Calu3 (cell line): Measurements from ENCODE around the gene PLBD2. TPM values are rescaled to one million over a fixed set of nuclear protein-coding genes. Genes with fewer than 3 reads are reported as not detected.

Experiments used
- BruUV-seq: library from RNA; stranded (reverse); fragments of 400-500 nt; replicated peaks from 2 replicates; lab custom pipeline; 2021; lab: Mats Ljungman, UMichigan
- CTCF ChIA-PET: fragments of 300-600 bp; sonication (Branson Sonifier 250); formaldehyde crosslinking; loops from one replicate; lab custom pipeline; 2022; ENCODE audit warnings: antibody characterized with exemption; lab: Charles Lee
- DNase-seq: peaks from one replicate; pipeline ENCODE4 v3.0.0; 2022
- H3K27ac Mint-ChIP-seq: one replicate; pipeline ENCODE4 v1.8.0; 2022; ENCODE audit warnings: mixed read lengths; ENCODE audit not compliant: unreplicated experiment
- H3K27me3 Mint-ChIP-seq: one replicate; pipeline ENCODE4 v1.8.0; 2022; ENCODE audit warnings: mixed read lengths; ENCODE audit not compliant: unreplicated experiment
- H3K36me3 Mint-ChIP-seq: one replicate; pipeline ENCODE4 v1.8.0; 2022; ENCODE audit warnings: mild to moderate bottlenecking, moderate library complexity, mixed read lengths; ENCODE audit not compliant: insufficient read depth, unreplicated experiment
- H3K4me1 Mint-ChIP-seq: one replicate; pipeline ENCODE4 v1.8.0; 2022; ENCODE audit warnings: mild to moderate bottlenecking, low read depth, mixed read lengths; ENCODE audit not compliant: unreplicated experiment
- H3K4me3 Mint-ChIP-seq: one replicate; pipeline ENCODE4 v1.8.0; 2022; ENCODE audit warnings: mild to moderate bottlenecking, low read depth, moderate library complexity, mixed read lengths; ENCODE audit not compliant: unreplicated experiment
- H3K9me3 Mint-ChIP-seq: one replicate; pipeline ENCODE4 v1.8.0; 2022; ENCODE audit warnings: low read depth, mixed read lengths; ENCODE audit not compliant: unreplicated experiment
- intact Hi-C: fragments of 100-400 bp; cut with micrococcal nuclease; formaldehyde crosslinking; loops from one replicate; pipeline ENCODE4 v1.10.0; 2022; ENCODE audit not compliant: unreplicated experiment
- total RNA-seq: library from RNA; stranded (reverse); gene quantifications from 2 replicates; pipeline ENCODE4 v1.2.3, GENCODE V29; 2022
- TF ChIP-seq, protein P1 (sequence below): fragments of 200-600 bp; IDR thresholded peaks from one replicate; pipeline ENCODE4 v1.8.0; 2022; ENCODE audit warnings: antibody characterized with exemption; ENCODE audit not compliant: unreplicated experiment

The PLBD2 gene
- total RNA-seq, 1 experiment from 2014 or later: 31.5 TPM

DNA sequence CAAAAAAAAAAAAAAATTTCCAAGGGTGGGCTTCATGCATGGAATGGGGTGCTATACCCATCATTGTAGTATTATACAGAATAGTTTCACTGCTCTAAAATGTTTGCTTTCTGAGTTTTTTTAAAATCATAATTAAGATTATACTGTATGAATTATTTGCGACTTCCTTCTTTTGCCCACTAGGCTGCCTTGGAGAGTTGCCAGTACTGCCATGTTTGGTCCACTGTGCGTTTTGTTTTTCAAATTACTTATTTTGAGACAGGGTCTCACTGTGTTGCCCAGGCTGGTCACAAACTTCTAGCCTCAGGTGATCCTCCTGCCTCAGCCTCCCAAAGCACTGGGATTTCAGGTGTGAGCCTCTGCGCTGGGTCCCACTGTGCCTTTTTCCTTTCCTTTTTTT, 19.9 kb downstream of the PLBD2 start:
- no peaks in the 10 kb centered on the region for H3K9me3 Mint-ChIP-seq
- DNase-seq: no peak
- no peak overlapping the region for H3K27ac Mint-ChIP-seq
- TF ChIP-seq, protein P1, sequence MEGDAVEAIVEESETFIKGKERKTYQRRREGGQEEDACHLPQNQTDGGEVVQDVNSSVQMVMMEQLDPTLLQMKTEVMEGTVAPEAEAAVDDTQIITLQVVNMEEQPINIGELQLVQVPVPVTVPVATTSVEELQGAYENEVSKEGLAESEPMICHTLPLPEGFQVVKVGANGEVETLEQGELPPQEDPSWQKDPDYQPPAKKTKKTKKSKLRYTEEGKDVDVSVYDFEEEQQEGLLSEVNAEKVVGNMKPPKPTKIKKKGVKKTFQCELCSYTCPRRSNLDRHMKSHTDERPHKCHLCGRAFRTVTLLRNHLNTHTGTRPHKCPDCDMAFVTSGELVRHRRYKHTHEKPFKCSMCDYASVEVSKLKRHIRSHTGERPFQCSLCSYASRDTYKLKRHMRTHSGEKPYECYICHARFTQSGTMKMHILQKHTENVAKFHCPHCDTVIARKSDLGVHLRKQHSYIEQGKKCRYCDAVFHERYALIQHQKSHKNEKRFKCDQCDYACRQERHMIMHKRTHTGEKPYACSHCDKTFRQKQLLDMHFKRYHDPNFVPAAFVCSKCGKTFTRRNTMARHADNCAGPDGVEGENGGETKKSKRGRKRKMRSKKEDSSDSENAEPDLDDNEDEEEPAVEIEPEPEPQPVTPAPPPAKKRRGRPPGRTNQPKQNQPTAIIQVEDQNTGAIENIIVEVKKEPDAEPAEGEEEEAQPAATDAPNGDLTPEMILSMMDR: no peak
- no peak overlapping the region for H3K4me3 Mint-ChIP-seq
- BruUV-seq: no TSS peak
- no peaks in the 10 kb centered on the region for H3K36me3 Mint-ChIP-seq
- H3K27me3 Mint-ChIP-seq: no peaks in the 10 kb centered on the region
- CTCF ChIA-PET: interaction anchor here (0.5 kb wide), 1 partner anchor 29 kb away, joined by 3 read pairs; no protein-coding TSS in a partner anchor
- intact Hi-C loops: no loop called here
- no peaks in the 10 kb centered on the region for H3K4me1 Mint-ChIP-seq

DNA sequence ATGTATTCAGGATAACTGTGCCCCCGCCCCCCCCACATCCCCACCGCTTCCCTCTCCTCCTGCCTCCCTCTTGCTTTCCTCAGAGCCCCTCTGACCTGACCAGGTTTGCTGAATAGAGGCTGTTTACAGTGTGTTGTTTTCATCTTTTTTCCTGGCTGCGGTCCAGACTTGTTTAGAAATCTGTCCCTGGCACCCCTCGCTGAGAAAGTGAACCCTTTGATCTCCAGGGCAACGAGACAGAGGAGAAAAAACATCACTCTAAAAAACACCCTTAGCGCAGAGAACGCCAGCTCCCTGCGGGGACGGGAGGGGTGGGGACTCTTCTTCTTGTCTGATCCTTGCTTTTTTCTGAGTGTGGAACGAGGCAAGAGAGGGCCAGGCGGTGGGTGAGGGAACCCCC, 22.8 kb downstream of the PLBD2 start:
- no peak for DNase-seq
- H3K9me3 Mint-ChIP-seq: no peaks in the 10 kb centered on the region
- intact Hi-C loops: no loop called here

DNA sequence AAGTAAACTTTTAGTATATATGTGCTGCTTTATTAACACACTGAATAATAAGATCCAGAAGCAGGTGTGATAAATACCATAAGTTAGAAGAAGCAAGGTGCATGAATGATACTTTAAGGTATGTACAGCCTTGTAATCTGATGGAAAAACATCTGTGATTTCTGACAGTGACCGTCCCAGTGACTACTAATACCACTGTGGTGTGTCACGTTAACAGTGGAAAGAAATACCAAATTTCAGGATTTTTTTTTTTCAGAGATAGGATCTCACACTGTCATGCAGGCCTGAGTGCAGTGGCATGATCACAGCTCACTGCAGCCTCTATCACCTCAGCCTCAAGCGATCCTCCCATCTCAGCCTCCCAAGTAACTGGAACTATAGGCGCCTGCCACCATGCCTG, 23.8 kb downstream of the PLBD2 start:
- H3K9me3 Mint-ChIP-seq: no peaks in the 10 kb centered on the region
- DNase-seq: no peak
- H3K4me1 Mint-ChIP-seq: no peaks in the 10 kb centered on the region

More for the DNA sequence above, 22.8 kb downstream of the PLBD2 start:
- CTCF ChIA-PET: no interaction called here
- H3K4me3 Mint-ChIP-seq: no peak overlapping the region
- H3K27me3 Mint-ChIP-seq: no peaks in the 10 kb centered on the region
- no TSS peak for BruUV-seq
- no peak overlapping the region for H3K27ac Mint-ChIP-seq
- no peaks in the 10 kb centered on the region for H3K36me3 Mint-ChIP-seq
- TF ChIP-seq, protein P1: no peak
- H3K4me1 Mint-ChIP-seq: no peaks in the 10 kb centered on the region

DNA sequence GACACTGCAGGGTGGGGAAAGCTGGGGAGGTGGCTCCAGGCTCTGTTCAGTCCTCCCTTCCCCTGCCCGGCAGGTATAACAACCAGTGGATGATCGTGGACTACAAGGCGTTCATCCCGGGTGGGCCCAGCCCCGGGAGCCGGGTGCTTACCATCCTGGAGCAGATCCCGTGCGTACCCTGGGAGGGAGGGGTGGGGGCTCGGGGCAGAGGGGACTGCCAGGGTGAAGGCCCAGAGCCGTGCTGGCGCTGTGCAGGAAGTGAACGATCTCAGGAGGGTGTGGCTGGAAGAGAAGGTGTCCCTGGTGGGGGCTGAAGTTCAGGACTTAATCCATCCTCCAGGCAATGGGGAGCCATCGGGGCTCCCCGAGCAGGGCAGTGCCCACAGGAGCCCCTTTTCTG, 26.4 kb downstream of the PLBD2 start:
- Mint-ChIP-seq H3K27me3 (no peaks in the 10 kb centered on the region), H3K27ac (no peak overlapping the region), H3K4me3 (no peak overlapping the region), H3K4me1 (no peaks in the 10 kb centered on the region), H3K9me3 (no peaks in the 10 kb centered on the region), H3K36me3 (peaks cover 6% of the 10 kb centered on the region)
- DNase-seq: no peak
- intact Hi-C loops: loop anchor here (2.0 kb wide), 1 partner anchor 34 kb away; no protein-coding TSS in a partner anchor
- TF ChIP-seq, protein P1: no peak
- no TSS peak for BruUV-seq
- CTCF ChIA-PET: interaction anchor here (0.6 kb wide), 1 partner anchor 29 kb away, joined by 4 read pairs; no protein-coding TSS in a partner anchor

More for the DNA sequence above, 23.8 kb downstream of the PLBD2 start:
- Mint-ChIP-seq H3K4me3 (no peak overlapping the region), H3K36me3 (no peaks in the 10 kb centered on the region), H3K27me3 (no peaks in the 10 kb centered on the region), H3K27ac (no peak overlapping the region)
- CTCF ChIA-PET: interaction anchor here (0.6 to 0.7 kb wide), 2 partner anchors 56 to 1138 kb away, joined by 3 read pairs; no protein-coding TSS in a partner anchor
- TF ChIP-seq, protein P1: no peak
- no TSS peak for BruUV-seq
- intact Hi-C loops: no loop called here
